Prostate gland (tissue), 2 donors: ENCODE data around the gene MRPL33. TPM values are rescaled to one million over a fixed set of nuclear protein-coding genes. Genes with fewer than 3 reads are reported as not detected.
"Not testable (repeated sequence)": the region's sequence is repeated elsewhere in the genome, so short reads cannot be mapped to it uniquely, and the experiment has no call there.

ENCODE experiments used
- DNase-seq: peaks from one replicate; pipeline ENCODE4 v3.0.0-alpha.2; 2019; ENCODE audit warnings: low spot score
- H3K27ac ChIP-seq, 2 donors: fragments of 200-600 bp; sonication (generic); 2 replicates each; pipeline ENCODE4 v1.5.1; 2017 to 2019
- H3K27me3 ChIP-seq: fragments of 200-600 bp; sonication (generic); replicated peaks from 2 replicates; pipeline ENCODE4 v1.5.1; 2019; ENCODE audit not compliant: insufficient read depth
- H3K36me3 ChIP-seq, 2 donors: fragments of 200-600 bp; sonication (generic); 1 replicate in 1 of 2; 2 replicates in 1 of 2; pipeline versions ENCODE4 v1.5.1 to v1.8.1; 2017 to 2019
- H3K4me1 ChIP-seq: fragments of 200-600 bp; sonication (generic); replicated peaks from 2 replicates; pipeline ENCODE4 v1.5.1; 2019
- H3K4me3 ChIP-seq, 2 donors: fragments of 200-600 bp; sonication (generic); 2 replicates each; pipeline ENCODE4 v1.5.1; 2017 to 2019
- H3K9me3 ChIP-seq: fragments of 200-600 bp; sonication (generic); 2 replicates; pipeline ENCODE4 v1.5.1; 2017
- CTCF ChIP-seq, 4 experiments: fragments of 200-600 bp in 2 of 4; fragments of 450-650 bp in 2 of 4; sonication (generic) in 2 of 4; IDR thresholded peaks; 1 replicate in 3 of 4; 2 replicates in 1 of 4; pipeline ENCODE4 v1.5.1; 2016 to 2019; ENCODE audit warnings: antibody characterized with exemption in 4 of 4, mild to moderate bottlenecking in 2 of 4, moderate library complexity in 2 of 4
- POLR2A ChIP-seq: fragments of 450-650 bp; IDR thresholded peaks from one replicate; pipeline ENCODE4 v1.6.1; 2016; ENCODE audit warnings: antibody characterized with exemption, mild to moderate bottlenecking
- POLR2AphosphoS5 ChIP-seq: sonication (generic); formaldehyde crosslinking; IDR thresholded peaks from one replicate; pipeline ENCODE4 v1.6.1; 2017; ENCODE audit warnings: antibody characterized with exemption
- WGBS: methylation state at CpG from one replicate; pipeline ENCODE4 v1.1.5; 2018; 5-methylcytosine and 5-hydroxymethylcytosine counted together
- intact Hi-C: fragments of 100-400 bp; cut with DNase I; formaldehyde crosslinking; loops from one replicate; pipeline ENCODE4 v1.14.2; 2022
- total RNA-seq, 2 donors: library from RNA; depleted of rRNA; stranded (reverse); fragments of >200 nt; gene quantifications; one replicate each; pipeline ENCODE4 v1.1.0, GENCODE V29; 2016

MRPL33 gene
- total RNA-seq, 2 donors from 2014 or later = 140 to 186 TPM

- no peak for TF ChIP-seq POLR2A
- TF ChIP-seq CTCF (IDR thresholded peaks at IDR 0.05) = no peak
- no peak for TF ChIP-seq POLR2AphosphoS5
- H3K9me3 ChIP-seq = no peaks in the 10 kb centered on the region
- H3K4me3 ChIP-seq = no peak overlapping the region
- WGBS = 100% methylated on average over 4 of the region's 4 CpGs
- no peaks in the 10 kb centered on the region for H3K36me3 ChIP-seq
- no peak for DNase-seq
- H3K27me3 ChIP-seq = no peaks in the 10 kb centered on the region
- no peaks in the 10 kb centered on the region for H3K4me1 ChIP-seq
- intact Hi-C loops = no loop called here
- H3K27ac ChIP-seq = no peak overlapping the region
Observed at GRCh38 chr2:27739058-27739373, 32.5 kb upstream of the MRPL33 start.

- H3K9me3 ChIP-seq = no peaks in the 10 kb centered on the region
- 26% methylated on average over 3 of the region's 3 CpGs for WGBS
- TF ChIP-seq POLR2A (no peak), CTCF (IDR thresholded peaks at IDR 0.05) (no peak), POLR2AphosphoS5 (no peak)
- DNase-seq = no peak
- H3K4me3 ChIP-seq = no peak overlapping the region
- no peaks in the 10 kb centered on the region for H3K4me1 ChIP-seq
- H3K27me3 ChIP-seq = no peaks in the 10 kb centered on the region
- intact Hi-C loops = no loop called here
- H3K27ac ChIP-seq = no peak overlapping the region
- H3K36me3 ChIP-seq = no peaks in the 10 kb centered on the region
Observed at GRCh38 chr2:27741673-27742072, 29.8 kb upstream of the MRPL33 start.

- 94% methylated on average over 9 of the region's 9 CpGs for WGBS
- TF ChIP-seq POLR2AphosphoS5 (no peak), POLR2A (no peak), CTCF (IDR thresholded peaks at IDR 0.05) (no peak)
- Histone ChIP-seq H3K4me1 (no peaks in the 10 kb centered on the region), H3K27me3 (no peaks in the 10 kb centered on the region), H3K4me3 (no peak overlapping the region), H3K27ac (no peak overlapping the region), H3K36me3 (no peaks in the 10 kb centered on the region), H3K9me3 (no peaks in the 10 kb centered on the region)
- DNase-seq = no peak
- intact Hi-C loops = no loop called here
Observed at GRCh38 chr2:27742571-27742970, 28.9 kb upstream of the MRPL33 start.

GRCh38 chr2:27745494-27745893 is 26.0 kb upstream of the MRPL33 start:
- H3K9me3 ChIP-seq, H3K27ac ChIP-seq, H3K4me1 ChIP-seq, H3K4me3 ChIP-seq, H3K27me3 ChIP-seq, H3K36me3 ChIP-seq, DNase-seq, intact Hi-C loops: not testable (repeated sequence)

DNA sequence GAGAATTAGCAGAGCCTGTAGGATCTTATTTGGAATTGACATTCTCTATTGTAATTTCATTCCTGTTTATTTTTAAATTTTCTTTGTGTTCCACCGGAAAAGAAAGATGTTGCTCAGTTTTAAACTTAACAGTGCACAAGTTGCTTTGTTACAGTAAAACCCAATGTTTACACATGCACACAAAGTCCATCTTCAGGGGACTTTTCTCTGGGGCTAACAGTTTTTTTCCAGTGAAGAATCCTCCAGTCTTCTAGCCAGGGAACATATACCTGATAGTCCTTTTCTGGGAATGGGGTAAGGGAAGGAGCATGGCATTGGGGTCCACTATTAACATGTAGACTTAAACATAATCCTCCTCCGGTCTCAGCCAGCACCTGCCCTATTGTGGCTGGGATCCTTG is 25.2 kb upstream of the MRPL33 start:
- Histone ChIP-seq H3K4me3 (no peak overlapping the region), H3K27me3 (no peaks in the 10 kb centered on the region), H3K9me3 (no peaks in the 10 kb centered on the region), H3K27ac (no peak overlapping the region), H3K4me1 (no peaks in the 10 kb centered on the region), H3K36me3 (no peaks in the 10 kb centered on the region)
- TF ChIP-seq CTCF (IDR thresholded peaks at IDR 0.05) (no peak), POLR2AphosphoS5 (no peak)
- WGBS = 71% methylated on average over 2 of the region's 2 CpGs
- intact Hi-C loops = no loop called here
- DNase-seq = no peak
